Thyroid gland (tissue), 4 donors: ENCODE results near the gene ADAMTS17.

Experiments
- CTCF ChIP-seq, 6 experiments: fragments of 200-600 bp in 3 of 6; fragments of 450-650 bp in 3 of 6; sonication (generic) in 3 of 6; IDR thresholded peaks; one replicate each; pipeline ENCODE4 v1.5.1; 2016 to 2019; ENCODE audit warnings: antibody characterized with exemption in 6 of 6, mild to moderate bottlenecking in 2 of 6, inconsistent platforms in 1 of 6, moderate library complexity in 1 of 6
- POLR2A ChIP-seq, 2 donors: fragments of 450-650 bp; IDR thresholded peaks; one replicate each; pipeline ENCODE4 v1.6.1; 2017; ENCODE audit warnings: antibody characterized with exemption in 2 of 2, mild to moderate bottlenecking in 2 of 2, moderate library complexity in 1 of 2

DNA sequence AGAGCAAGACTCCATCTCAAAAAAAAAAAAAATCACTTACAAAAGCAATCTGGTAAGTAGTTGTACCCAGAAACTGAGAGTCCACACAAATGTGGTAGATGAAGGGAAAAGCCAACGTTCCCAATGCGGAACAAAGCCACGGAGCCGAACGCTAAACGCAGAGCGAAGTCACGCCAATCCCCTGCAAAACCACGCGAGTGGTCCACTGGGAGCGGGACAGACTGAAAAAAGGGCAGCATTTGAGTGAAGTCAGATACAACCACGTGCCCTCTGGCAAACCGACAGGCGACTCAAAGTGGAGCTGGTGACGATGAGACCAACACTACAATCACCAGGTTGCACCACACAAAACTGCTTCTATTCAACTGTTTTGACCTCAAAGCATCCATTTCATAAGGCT is 362.4 kb downstream of the ADAMTS17 start:
- TF ChIP-seq CTCF (IDR thresholded peaks at IDR 0.05) (no peak), POLR2A (IDR thresholded peaks at IDR 0.05) (no peak)
